WTC11 (cell line): ENCODE results near the gene C1orf167.

ENCODE experiments used
- CTCF ChIP-seq: fragments of 200-600 bp; IDR thresholded peaks from 2 replicates; pipeline ENCODE4 v1.8.0; 2022; ENCODE audit warnings: antibody characterized with exemption
- ESRRA ChIP-seq: sonication (generic); formaldehyde crosslinking; IDR thresholded peaks from 2 replicates; pipeline ENCODE4 v1.8.1; 2022; ENCODE audit warnings: mild to moderate bottlenecking, missing genetic modification reagents, borderline replicate concordance
- NFYB ChIP-seq: sonication (generic); formaldehyde crosslinking; conservative IDR thresholded peaks from 2 replicates; pipeline ENCODE4 v1.8.0; 2022; ENCODE audit warnings: low read depth, missing genetic modification reagents
- RELA ChIP-seq: sonication (generic); formaldehyde crosslinking; IDR thresholded peaks from 2 replicates; pipeline ENCODE4 v1.8.1; 2022; ENCODE audit warnings: missing genetic modification reagents, mild to moderate bottlenecking, borderline replicate concordance
- TF ChIP-seq, protein P1 (sequence below): sonication (generic); formaldehyde crosslinking; IDR thresholded peaks from 2 replicates; pipeline ENCODE4 v1.8.0; 2022; ENCODE audit warnings: mild to moderate bottlenecking, missing genetic modification reagents

DNA sequence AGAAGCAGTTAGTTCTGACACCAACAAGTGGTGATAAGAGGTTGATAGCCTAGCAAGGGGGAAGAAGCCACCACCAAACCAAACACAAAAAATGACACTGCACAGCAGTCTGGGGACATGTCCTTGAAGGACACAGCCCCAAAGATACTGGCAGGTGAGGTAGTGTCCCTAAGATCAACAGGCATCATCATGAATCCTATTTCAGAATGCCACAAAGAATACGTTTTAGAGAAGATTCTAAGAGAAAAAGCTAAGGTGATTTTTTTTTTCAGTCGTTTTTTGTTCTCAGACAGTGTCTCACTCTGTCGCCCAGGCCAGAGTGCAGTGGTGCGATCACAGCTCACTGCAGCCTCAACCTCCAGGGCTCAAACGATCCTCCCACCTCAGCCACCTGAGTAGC, 24.2 kb downstream of the C1orf167 start:
- TF ChIP-seq, protein P1, sequence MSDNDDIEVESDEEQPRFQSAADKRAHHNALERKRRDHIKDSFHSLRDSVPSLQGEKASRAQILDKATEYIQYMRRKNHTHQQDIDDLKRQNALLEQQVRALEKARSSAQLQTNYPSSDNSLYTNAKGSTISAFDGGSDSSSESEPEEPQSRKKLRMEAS (CRISPR knock-in tag): no peak
- TF ChIP-seq CTCF (no peak), NFYB (CRISPR knock-in tag) (no peak), RELA (CRISPR knock-in tag) (no peak), ESRRA (CRISPR knock-in tag) (no peak)
